A204.1 (cell line): ENCODE results near the gene APOA5.
"Not testable (repeated sequence)": the region's sequence is repeated elsewhere in the genome, so short reads cannot be mapped to it uniquely, and the experiment has no call there.

Source experiments
- FAIRE-seq: peaks from 2 replicates; lab custom pipeline; 2012; peaks lifted over from hg19 to GRCh38; lab: Jason Lieb, UNC

The APOA5 gene

DNA sequence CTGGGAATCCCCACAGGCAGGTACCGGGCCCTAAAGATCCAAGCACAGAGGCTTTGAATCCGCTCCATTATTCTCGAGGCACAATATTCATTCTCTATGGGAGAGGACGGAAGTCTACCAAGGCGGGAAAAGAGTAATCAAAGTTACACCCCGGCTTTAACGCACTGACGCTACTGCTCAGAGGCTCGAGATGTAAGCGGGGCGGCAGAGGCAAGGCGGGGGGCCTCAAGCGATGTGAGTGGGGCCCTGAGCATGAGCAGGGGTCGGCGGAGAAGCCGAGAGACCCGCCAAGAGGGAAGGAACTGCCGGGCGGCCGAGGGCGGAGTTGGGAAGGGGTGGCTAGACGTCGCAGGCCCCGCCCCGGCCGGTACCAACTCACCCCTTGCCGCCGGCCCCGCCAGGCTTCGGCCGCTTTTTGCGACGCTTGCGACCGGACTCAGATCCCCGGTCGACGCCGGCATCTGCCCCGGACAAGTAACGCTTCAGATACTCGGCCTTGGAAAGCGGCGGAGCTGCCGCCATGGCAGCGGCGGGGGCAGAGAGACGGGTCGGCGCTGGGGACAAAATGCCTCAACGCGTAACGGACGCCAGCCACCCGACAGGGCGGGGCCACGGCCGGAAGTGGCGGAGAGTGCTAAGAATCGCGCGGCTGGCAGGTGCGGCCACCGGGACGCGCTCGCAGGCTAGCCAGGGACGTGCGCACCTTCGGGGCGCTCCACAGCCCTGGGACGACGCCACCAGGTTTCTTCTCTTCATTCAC is 19.1 kb downstream of the APOA5 start, which contains the start of gene BUD13:
BUD13 (minus strand) TSS at position 545 of the 760 bp plus-strand sequence; CDS start at position 522, 23 bp downstream.
- no peak for FAIRE-seq

DNA sequence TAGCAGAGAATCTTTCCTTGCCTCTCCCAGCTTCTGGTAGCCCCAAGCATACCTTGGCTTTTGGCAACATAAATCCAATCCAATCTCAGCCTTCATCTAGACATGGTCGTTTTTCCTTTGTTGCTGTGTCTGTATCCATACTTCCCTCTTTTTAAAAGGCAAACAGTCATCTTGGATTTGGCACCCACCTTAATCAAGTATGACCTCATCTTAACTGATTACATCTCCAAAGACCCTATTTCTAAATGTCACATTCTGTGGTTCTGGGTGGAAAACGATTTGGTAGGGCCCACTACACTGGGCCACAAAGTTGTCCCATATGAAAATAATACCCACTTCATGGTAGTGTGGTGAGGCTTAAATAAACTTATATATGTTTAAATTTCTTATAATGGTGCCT is 19.7 kb downstream of the APOA5 start:
- FAIRE-seq: no peak

DNA sequence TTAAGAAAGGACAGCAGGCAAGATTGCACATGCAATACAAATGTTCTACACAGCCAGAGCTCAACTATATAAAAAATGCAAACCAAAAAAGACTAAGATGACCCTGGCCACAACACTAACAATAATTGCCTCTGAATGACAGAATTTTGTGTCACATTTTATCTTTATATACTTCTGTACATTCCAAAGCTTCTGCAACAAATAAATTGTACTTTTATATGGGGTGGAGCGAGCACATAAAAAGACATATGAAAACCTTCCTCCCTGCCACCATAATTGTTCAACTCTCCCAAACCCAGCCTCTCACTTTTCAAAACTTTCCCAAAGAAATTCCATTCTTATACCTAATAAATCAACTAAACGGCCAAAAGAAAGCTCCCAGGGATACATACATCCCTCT is 29.5 kb downstream of the APOA5 start:
- no peak for FAIRE-seq

DNA sequence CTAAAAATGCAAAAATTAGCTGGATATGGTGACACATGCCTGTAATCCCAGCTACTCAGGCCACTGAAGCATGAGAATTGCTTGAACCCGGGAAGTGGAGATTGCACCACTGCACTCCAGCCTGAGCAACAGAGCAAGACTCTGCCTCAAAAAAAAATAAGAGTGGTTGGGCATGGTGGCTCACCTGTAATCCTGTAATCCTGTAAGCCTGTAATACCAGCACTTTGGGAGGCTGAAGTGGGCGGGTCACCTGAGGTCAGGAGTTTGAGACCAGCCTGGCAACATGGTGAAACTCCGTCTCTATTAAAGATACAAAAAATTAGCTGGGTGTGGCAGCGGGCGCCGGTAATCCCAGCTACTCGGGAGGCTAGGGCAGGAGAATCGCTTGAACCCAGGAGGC is 35.6 kb downstream of the APOA5 start:
- FAIRE-seq: not testable (repeated sequence)

DNA sequence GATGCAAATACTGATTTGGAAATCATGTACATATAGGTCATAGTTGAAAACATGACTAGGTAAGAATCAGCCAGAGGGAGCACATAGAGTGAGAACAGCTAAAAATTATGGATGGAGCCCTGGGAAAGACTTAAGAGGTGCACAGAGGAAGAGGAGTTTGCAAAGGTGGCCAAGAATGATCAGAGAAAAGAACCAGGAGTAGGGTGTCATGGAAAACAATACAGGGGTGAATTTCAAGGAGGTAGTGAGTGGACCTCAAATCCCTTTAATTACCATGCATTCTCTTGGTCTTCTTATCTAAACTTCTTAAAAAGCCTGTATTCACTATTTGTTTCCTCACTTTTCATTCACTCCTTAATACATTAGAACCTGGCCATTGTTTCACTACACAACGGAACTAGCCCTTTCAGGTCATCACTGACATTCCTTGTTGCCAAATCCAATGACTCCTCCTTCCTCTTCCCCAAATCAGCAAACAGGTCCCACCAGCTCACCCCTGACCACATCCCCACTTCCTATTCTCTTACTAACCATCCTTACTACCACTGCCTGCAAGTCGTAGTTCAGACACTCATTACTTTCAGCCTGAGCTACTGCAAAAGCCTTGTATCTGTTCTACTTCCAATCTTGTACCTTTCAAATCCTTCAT is 41.5 kb downstream of the APOA5 start:
- FAIRE-seq: no peak

DNA sequence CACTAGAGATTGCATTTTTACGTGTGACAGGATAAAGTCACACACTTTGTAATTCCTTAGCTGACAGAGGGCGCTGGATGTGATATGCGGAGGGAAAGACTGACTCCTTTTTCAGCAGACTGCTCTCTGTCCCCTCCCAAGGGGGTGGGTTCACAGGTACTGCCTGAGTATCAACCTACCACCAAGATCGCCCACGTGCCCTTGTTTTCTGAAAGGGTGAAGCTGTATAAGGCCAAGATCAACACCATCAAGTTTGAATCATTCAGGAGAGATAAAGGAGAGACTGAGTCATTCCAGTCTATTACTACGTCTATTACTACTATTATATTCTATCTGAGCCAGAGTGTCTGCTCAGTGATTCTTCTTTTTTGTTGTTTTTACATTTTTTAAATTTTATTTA is 49.6 kb downstream of the APOA5 start:
- FAIRE-seq: no peak

DNA sequence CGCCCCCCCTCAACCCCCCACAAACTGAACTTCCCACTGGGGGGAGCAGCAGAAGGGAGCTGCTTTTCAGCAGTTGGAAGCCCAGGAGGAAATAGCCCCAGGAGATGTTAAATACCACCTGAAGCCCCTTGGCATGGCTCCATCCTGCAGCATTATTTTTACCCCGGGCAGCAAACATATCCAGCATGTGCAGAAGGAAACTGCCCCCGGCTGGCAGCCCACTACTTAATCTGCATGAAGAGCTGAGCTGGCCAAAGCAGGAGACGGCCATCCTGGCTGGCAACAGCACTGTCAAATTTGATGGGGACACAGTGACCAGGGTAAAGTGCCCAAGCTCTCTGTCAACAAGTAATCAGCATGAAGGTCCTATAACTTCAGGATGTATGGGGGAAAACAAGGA is 50.9 kb downstream of the APOA5 start:
- no peak for FAIRE-seq
